Kidney (tissue), 14 donors: ENCODE data around the gene COL4A6. TPM values are rescaled to one million over a fixed set of nuclear protein-coding genes. Genes with fewer than 3 reads are reported as not detected.

Experiments used
- DNase-seq, 5 donors: peaks; one replicate each; pipeline ENCODE4 v3.0.0-alpha.2; 2013 to 2020
- FAIRE-seq: peaks from 2 replicates; lab custom pipeline; 2012; peaks lifted over from hg19 to GRCh38; lab: Jason Lieb, UNC
- H3K27ac ChIP-seq, 2 donors: one replicate each; pipeline ENCODE4 v1.7.0; 2013; ENCODE audit warnings: low read depth in 2 of 2, low read length in 2 of 2, inconsistent platforms in 1 of 2
- H3K27me3 ChIP-seq: one replicate; pipeline ENCODE4 v1.7.1; 2013; ENCODE audit warnings: low read length, inconsistent platforms; ENCODE audit not compliant: control insufficient read depth, insufficient read depth
- H3K36me3 ChIP-seq, 3 donors: one replicate each; pipeline versions ENCODE4 v1.7.0 to v1.7.1; 2013; ENCODE audit warnings: low read length in 3 of 3, control low read depth in 1 of 3, inconsistent platforms in 1 of 3; ENCODE audit not compliant: insufficient read depth in 3 of 3, control insufficient read depth in 2 of 3
- H3K4me1 ChIP-seq, 3 donors: one replicate each; pipeline versions ENCODE4 v1.7.0 to v1.7.1; 2013; ENCODE audit warnings: low read length in 3 of 3, inconsistent platforms in 1 of 3, low read depth in 1 of 3; ENCODE audit not compliant: control insufficient read depth in 2 of 3, insufficient read depth in 2 of 3
- H3K4me3 ChIP-seq, 3 donors: one replicate each; pipeline versions ENCODE4 v1.7.0 to v1.8.1; 2013; ENCODE audit warnings: low read length in 3 of 3, control low read depth in 1 of 3, inconsistent platforms in 1 of 3
- H3K9ac ChIP-seq, 3 donors: one replicate each; pipeline versions ENCODE4 v1.7.0 to v1.7.1; 2013; ENCODE audit warnings: low read length in 3 of 3, control low read depth in 1 of 3, inconsistent platforms in 1 of 3
- H3K9me3 ChIP-seq, 3 donors: one replicate each; pipeline versions ENCODE4 v1.7.0 to v1.7.1; 2013; ENCODE audit warnings: low read length in 3 of 3, control low read depth in 1 of 3, inconsistent platforms in 1 of 3; ENCODE audit not compliant: control insufficient read depth in 2 of 3, insufficient read depth in 1 of 3
- intact Hi-C: fragments of 100-400 bp; cut with DNase I; formaldehyde crosslinking; loops from one replicate; pipeline ENCODE4 v1.11.1; 2022
- polyA plus RNA-seq: library from polyadenylated mRNA; stranded (reverse); fragments of 350-450 nt; fragmentation: Illumina TruSeq; extraction: RNeasy Lipid Tissue Mini Kit (QIAGEN cat#74804); gene quantifications from one replicate; pipeline ENCODE4 v1.2.3, GENCODE V29; 2014; ENCODE audit warnings: low read depth, low replicate concordance; ENCODE audit not compliant: insufficient read depth
- total RNA-seq: library from RNA; stranded (reverse); fragmentation: NEBNext Ultra II Directional; extraction: Animal tissue kit (Norgen Biotek cat#: 25700); gene quantifications from one replicate; pipeline ENCODE4 v1.2.1, GENCODE V29; 2021
- TF ChIP-seq, protein P1 (sequence below): IDR thresholded peaks from 3 replicates; pipeline ENCODE4 v1.5.1; 2012; ENCODE audit warnings: mild to moderate bottlenecking, moderate library complexity, borderline replicate concordance; ENCODE audit not compliant: insufficient read depth; ENCODE audit errors: extremely low read depth
- donor health status: control.
- donor health status: control.
- donor health status: control.
- donor health status: control.
- donor health status: control.
- donor health status: DM: yes; HTN: yes; CAD: no.
- donor health status: Normal renal cell carcinoma (clear cell type).

The COL4A6 gene
- total and polyA plus RNA-seq, 2 donors from 2014 or later, result 3.3 to 4.1 TPM

DNA sequence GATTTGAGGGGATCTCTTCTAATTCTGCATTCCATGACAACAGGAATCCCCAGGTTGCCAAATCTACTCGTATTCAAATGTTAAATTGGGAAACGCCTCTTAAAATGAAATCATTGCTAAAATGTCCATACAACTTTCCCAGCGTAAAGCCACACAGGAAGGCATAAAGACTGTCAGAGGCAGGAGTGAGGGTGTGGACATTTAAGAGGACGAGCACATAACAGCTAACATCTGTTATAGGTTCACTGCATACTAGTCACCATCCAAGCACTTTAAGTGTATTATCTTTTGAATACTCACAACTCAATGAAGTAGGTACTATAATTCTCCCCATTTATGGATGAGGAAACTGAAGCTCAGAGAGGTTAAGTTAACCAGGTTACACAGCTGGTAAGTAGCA is 311.1 kb downstream of the COL4A6 start:
- no peak overlapping the region for H3K27ac ChIP-seq
- DNase-seq (no peak), FAIRE-seq (no peak)
- H3K4me1 ChIP-seq, result no peaks in the 10 kb centered on the region
- H3K9ac ChIP-seq, result no peak overlapping the region
- no peaks in the 10 kb centered on the region for H3K27me3 ChIP-seq
- no peaks in the 10 kb centered on the region for H3K9me3 ChIP-seq
- TF ChIP-seq, protein P1, sequence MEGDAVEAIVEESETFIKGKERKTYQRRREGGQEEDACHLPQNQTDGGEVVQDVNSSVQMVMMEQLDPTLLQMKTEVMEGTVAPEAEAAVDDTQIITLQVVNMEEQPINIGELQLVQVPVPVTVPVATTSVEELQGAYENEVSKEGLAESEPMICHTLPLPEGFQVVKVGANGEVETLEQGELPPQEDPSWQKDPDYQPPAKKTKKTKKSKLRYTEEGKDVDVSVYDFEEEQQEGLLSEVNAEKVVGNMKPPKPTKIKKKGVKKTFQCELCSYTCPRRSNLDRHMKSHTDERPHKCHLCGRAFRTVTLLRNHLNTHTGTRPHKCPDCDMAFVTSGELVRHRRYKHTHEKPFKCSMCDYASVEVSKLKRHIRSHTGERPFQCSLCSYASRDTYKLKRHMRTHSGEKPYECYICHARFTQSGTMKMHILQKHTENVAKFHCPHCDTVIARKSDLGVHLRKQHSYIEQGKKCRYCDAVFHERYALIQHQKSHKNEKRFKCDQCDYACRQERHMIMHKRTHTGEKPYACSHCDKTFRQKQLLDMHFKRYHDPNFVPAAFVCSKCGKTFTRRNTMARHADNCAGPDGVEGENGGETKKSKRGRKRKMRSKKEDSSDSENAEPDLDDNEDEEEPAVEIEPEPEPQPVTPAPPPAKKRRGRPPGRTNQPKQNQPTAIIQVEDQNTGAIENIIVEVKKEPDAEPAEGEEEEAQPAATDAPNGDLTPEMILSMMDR, result no peak
- no peaks in the 10 kb centered on the region for H3K36me3 ChIP-seq
- intact Hi-C loops, result no loop called here
- no peak overlapping the region for H3K4me3 ChIP-seq

DNA sequence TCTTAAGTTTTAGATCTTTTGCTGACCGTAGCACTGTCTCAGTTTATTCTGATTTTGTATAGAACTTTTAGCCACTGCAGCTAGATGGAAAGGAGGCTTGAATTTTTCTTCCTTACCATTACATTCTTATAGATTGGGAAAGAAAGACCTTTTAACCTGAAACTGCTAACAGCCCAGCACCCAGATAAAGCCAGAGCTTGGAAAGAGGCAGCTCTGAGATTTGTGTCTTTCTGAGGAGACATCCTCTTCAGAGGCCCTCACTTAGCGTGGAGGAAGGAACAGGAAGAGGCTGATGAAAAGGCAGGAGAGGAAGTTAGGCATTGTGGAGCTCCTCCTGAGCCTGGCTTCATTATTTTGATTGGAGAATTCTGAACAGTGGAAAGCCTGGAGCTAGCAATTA is 311.6 kb downstream of the COL4A6 start:
- intact Hi-C loops, result no loop called here
- Histone ChIP-seq H3K27me3 (no peaks in the 10 kb centered on the region), H3K9ac (no peak overlapping the region), H3K9me3 (no peaks in the 10 kb centered on the region), H3K4me3 (no peak overlapping the region), H3K4me1 (no peaks in the 10 kb centered on the region), H3K36me3 (no peaks in the 10 kb centered on the region), H3K27ac (no peak overlapping the region)
- TF ChIP-seq, protein P1, result no peak
- DNase-seq (no peak), FAIRE-seq (no peak)

DNA sequence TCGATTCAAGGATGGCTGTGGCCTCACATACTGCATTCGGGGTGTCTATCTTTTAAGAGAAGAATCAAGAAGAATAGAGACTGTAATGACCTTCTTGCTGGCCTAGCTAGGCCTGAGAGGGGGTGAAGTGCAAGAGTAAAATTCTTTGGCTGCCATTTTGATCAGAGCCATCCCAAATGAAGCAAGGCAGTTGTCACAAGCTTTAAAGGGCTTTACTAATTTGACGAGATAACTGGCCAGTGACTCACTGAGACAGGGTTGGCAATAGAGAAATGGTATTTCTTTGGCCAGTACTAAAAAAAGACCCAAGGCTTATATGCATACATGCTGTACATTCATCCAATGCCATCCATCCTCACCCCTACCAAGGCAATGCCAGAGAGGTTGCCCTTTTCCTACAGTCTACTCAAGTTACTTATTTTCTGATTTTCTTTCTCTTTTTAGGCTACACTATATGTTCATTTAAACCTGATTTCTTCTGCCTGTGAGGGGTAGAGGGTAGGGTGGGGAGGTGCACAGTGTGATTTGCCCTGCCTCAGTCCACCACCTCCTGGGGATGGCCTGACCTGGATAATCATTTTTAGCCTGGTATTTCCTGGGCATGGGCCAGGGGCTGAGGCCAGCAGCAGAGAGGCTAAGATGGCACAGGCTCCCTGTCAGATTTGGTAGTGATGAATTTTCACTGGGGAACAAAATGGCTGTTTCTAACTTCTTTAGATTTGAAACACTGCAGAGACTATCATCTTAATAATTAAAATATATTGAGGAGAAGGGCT is 314.4 kb downstream of the COL4A6 start:
- no peaks in the 10 kb centered on the region for H3K4me1 ChIP-seq
- intact Hi-C loops, result no loop called here
- no peak overlapping the region for H3K27ac ChIP-seq
- peaks cover 3% of the 10 kb centered on the region for H3K27me3 ChIP-seq
- DNase-seq (no peak), FAIRE-seq (no peak)
- H3K9me3 ChIP-seq, result no peaks in the 10 kb centered on the region
- no peak overlapping the region for H3K4me3 ChIP-seq
- H3K36me3 ChIP-seq, result no peaks in the 10 kb centered on the region
- H3K9ac ChIP-seq, result no peak overlapping the region
- TF ChIP-seq, protein P1, result no peak

DNA sequence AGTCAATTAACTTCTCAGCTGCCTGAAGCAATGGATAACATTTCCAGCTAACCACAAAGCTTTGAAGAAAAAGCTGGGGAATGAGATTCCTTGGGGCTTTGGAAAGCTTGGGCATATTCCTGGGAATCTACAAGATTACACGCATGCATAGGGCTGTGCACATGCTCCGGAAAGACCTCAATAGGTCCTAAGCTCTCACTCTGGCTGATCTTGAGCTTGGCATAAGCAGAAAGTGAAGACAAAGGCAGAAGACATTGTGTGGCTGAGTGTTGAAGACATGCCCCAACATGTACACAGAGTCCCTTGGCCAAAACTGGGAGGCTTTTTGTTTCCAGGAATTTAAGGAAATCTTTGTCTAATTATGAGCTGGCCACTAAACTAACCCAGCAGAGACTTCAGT is 315.5 kb downstream of the COL4A6 start:
- H3K4me3 ChIP-seq, result no peak overlapping the region
- DNase-seq (no peak), FAIRE-seq (no peak)
- intact Hi-C loops, result no loop called here
- no peaks in the 10 kb centered on the region for H3K9me3 ChIP-seq
- H3K27ac ChIP-seq, result no peak overlapping the region
- TF ChIP-seq, protein P1, result no peak
- no peaks in the 10 kb centered on the region for H3K36me3 ChIP-seq
- H3K9ac ChIP-seq, result no peak overlapping the region
- peaks cover 3% of the 10 kb centered on the region for H3K27me3 ChIP-seq
- no peaks in the 10 kb centered on the region for H3K4me1 ChIP-seq
